Epithelial cell of proximal tubule (primary cell): Measurements from ENCODE around the gene EFCAB6. TPM values are rescaled to one million over a fixed set of nuclear protein-coding genes. Genes with fewer than 3 reads are reported as not detected.

ENCODE experiments used
- DNase-seq: peaks from one replicate; pipeline ENCODE4 v3.0.0-alpha.2; 2011; ENCODE audit warnings: low read depth
- H3K4me3 ChIP-seq: 2 replicates; pipeline ENCODE4 v1.5.1; 2011; ENCODE audit warnings: low read depth, mild to moderate bottlenecking, low read length
- CTCF ChIP-seq: conservative IDR thresholded peaks from 2 replicates; pipeline ENCODE4 v1.5.1; 2012; ENCODE audit warnings: low read depth, mild to moderate bottlenecking, low read length
- total RNA-seq: library from RNA; depleted of rRNA; stranded (reverse); fragments of >200 nt; gene quantifications from 2 replicates; pipeline ENCODE4 v1.2.3, GENCODE V29; 2015

Gene EFCAB6
- total RNA-seq, 1 donor from 2014 or later: 0.23 TPM

- no peak for TF ChIP-seq CTCF
- no peak for DNase-seq
- no peak overlapping the region for H3K4me3 ChIP-seq
Observed at GRCh38 chr22:43555561-43556515, 256.3 kb downstream of the EFCAB6 start.

- no peak for TF ChIP-seq CTCF
- no peak for DNase-seq
- no peak overlapping the region for H3K4me3 ChIP-seq
Observed at GRCh38 chr22:43554694-43555365, 257.3 kb downstream of the EFCAB6 start.

GRCh38 chr22:43554259-43554636, 257.9 kb downstream of the EFCAB6 start:
- TF ChIP-seq CTCF: no peak
- DNase-seq: no peak
- H3K4me3 ChIP-seq: no peak overlapping the region

- DNase-seq: no peak
- H3K4me3 ChIP-seq: no peak overlapping the region
- no peak for TF ChIP-seq CTCF
Observed at GRCh38 chr22:43553451-43554258, 258.4 kb downstream of the EFCAB6 start.

- no peak overlapping the region for H3K4me3 ChIP-seq
- no peak for DNase-seq
- TF ChIP-seq CTCF: no peak
Observed at GRCh38 chr22:43550672-43551071, 261.4 kb downstream of the EFCAB6 start.

GRCh38 chr22:43550024-43550620, 262.0 kb downstream of the EFCAB6 start:
- TF ChIP-seq CTCF: no peak
- no peak for DNase-seq
- no peak overlapping the region for H3K4me3 ChIP-seq
